ENCODE data around the gene RPS3.
"Not testable (repeated sequence)": the region's sequence is repeated elsewhere in the genome, so short reads cannot be mapped to it uniquely, and the experiment has no call there.

DNA sequence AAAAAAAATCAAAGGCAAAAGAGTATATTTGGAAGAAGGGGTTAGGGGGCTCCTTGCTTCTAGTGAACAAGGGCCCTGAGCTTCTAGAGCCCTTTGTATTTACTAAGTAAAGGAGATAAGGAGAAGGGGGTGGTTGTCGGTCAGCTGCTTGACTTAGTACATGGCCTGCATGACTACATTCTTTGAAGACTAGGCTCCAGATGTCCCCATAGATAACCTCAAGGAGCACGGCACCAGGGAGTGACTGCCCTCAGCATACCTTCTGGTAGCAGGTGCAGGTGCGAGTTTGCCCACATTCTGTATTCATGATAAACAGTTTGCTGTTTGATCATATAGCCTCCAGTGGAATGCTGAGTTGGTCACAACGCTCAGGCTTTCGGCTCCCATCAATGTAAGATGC, 32.5 kb upstream of the RPS3 start:
- TF ChIP-seq, protein P1, sequence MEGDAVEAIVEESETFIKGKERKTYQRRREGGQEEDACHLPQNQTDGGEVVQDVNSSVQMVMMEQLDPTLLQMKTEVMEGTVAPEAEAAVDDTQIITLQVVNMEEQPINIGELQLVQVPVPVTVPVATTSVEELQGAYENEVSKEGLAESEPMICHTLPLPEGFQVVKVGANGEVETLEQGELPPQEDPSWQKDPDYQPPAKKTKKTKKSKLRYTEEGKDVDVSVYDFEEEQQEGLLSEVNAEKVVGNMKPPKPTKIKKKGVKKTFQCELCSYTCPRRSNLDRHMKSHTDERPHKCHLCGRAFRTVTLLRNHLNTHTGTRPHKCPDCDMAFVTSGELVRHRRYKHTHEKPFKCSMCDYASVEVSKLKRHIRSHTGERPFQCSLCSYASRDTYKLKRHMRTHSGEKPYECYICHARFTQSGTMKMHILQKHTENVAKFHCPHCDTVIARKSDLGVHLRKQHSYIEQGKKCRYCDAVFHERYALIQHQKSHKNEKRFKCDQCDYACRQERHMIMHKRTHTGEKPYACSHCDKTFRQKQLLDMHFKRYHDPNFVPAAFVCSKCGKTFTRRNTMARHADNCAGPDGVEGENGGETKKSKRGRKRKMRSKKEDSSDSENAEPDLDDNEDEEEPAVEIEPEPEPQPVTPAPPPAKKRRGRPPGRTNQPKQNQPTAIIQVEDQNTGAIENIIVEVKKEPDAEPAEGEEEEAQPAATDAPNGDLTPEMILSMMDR (IDR thresholded peaks at IDR 0.05; ENCODE audit: low read depth, low read length), result not testable (repeated sequence)
- TF ChIP-seq POLR2A (IDR thresholded peaks at IDR 0.05; ENCODE audit: extremely low read depth, insufficient read length); MYC (IDR thresholded peaks at IDR 0.05; ENCODE audit: low read depth, low read length): not testable (repeated sequence)

Data from NB4 (cell line).